ENCODE data around the gene GSKIP.

Gene GSKIP

DNA sequence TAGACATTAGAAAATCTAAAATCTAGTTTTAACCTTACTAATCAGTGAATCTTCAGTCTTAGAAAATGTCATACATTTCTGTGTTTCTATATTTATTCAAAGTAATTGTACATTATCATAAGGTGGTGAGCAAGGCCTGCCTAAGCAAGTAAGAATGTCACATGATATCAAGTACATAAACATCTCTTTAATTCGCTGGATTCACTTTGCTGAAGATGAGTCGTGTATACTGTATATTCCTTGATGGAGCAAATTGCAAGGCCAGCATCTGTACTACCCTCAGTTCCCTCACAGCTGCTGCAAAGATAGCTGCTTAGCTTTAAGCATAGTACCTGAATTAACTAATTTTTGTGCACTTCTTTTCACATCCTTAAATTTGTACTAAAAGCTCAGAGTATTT lies 20.1 kb downstream of the GSKIP start:
- no peak for DNase-seq

DNA sequence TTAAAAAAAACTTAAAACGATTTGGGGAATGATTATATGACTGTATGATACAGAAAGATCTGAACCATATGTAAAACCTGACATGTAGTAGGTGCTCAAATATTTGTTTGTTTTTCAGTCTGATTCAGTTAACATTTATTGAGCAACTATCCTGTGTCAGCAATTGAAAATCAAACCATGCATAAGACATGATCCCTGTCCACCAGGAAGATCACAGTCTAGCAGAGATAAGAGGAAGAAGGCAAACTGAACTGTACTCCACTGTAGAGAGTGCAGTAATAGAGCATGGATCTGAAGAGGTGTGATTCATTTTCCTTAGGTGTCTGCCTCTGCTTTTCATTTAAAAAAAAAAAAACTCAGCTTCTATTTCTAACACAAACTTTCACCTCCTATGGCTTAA lies 20.7 kb downstream of the GSKIP start:
- DNase-seq, result no peak

DNA sequence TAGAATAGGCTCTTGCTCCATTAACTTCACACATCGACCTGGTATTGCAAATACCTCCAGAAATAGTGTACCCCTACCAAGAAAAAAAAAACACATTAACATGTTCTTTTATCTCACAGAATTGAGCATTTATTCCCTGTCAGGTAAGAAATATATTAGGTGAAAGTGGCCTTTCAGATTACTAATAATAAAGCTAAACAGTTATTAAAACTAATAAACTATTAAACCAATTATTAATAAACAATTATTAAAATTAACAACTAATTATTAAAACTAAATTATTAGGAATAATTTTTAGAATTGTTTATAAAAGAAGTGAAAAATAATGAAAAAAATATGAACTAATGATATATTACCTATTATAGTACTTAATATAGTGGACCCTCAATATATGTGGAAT lies 21.4 kb downstream of the GSKIP start:
- DNase-seq, result no peak

DNA sequence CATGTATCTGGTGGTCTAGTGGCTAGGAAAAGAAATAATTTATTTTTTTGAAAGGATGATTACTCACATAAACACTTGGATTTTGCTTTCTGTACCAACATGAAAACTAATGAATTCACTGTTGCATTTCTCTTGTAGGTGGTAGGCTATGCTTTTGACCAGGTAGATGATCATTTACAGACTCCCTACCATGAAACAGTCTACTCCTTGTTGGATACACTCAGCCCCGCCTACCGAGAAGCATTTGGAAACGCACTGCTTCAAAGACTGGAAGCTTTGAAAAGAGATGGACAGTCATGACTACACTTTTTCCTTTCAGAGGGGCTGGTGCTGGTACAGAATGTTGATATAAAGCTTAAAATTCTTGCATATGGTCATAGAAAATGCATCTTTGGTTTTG lies 22.1 kb downstream of the GSKIP start:
- DNase-seq, result no peak

DNA sequence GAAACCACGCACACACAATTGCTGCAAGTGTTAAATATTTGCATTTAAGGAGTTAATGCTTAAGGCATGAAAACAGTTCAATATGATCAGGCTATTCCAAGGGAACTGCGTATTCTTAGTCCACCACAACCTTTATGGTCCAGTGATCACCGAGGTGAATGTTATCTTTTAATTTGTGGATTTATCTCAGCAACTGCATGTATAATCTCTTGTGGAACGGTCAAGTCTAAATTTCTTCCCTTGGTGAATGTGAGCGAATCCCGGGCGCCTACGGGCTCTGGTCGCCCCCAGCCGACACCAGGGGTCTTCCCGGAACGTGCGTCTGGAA lies 27.6 kb downstream of the GSKIP start:
- no peak for DNase-seq

DNA sequence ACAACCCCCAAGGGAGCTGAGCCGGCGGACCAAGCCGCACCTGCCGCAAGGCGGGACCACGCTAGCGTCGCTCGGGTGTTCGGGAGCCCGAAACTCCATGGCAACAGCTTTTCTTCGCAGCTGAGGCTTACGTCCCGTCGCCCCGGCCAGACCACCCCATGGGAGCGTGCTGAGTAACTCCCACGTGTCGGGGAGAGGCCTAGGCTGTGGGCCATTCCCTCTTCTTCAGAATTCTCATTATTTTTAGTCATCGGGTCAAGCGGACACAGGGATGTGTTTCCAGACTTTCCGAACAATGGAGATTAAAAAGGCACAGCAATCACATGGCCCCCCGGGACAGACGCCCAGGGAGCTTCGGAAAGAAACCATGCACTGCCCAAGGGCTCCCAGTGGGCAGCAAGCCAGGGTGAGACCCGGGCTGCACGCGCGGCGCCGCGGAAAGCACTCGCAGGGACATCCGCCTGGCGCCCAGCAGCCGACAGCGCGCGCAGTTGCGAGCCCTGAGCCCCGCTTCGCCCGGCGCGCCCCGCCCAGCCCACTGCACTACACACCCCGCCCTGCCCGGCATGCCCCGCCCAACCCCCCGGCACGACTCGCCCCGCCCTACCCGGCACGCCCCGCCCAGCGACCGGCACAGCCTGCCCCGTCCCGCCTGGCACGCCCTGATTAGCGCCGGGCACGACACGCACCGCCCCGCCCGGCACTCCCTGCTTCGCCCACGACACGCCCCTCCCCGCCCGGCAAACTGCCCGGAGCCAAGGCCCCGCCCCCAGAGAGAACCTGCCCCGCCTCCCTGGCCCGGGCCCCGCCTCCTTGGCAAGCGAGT lies 28.2 kb downstream of the GSKIP start:
- DNase-seq, result peak; percentile 93

GRCh38 chr14:96393071-96393691 lies 29.9 kb downstream of the GSKIP start:
- DNase-seq, result no peak

DNA sequence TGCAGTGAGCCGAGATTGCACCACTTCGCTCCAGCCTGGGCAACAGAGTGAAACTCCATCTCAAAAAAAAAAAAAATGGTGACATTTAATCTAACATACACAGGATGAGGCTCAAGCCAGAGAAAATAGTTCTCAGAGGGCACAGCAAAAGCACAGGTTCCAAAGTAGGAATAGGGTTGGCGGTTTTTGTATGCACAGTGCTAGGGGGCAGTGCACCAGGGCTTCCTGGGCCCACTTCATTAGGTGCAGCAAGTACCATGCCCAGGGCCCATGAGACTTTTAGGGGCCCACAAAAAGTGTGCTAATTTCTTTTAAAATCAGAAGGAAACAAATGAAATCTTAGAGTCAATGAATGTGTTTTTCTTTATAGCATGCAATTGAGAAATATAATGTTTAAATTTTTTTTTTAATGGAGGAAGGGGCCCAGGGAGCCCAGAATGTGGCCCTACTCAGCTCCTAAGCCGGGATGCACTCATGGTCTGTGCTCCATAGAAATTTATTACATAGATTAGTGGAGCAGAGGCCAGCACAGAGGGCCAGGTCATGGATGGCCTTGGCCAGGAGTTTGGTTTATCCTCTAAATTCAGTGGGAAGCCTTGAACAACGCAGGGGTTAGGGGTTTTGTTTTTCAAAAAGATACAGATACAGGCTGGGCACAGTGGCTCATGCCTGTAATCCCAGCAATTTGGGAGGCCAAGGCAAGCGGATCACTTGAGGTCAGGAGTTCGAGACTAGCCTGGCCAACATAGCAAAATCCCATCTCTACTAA lies 30.9 kb downstream of the GSKIP start:
- no peak for DNase-seq

GRCh38 chr14:96398432-96398831 lies 35.1 kb downstream of the GSKIP start:
- DNase-seq, result no peak

- DNase-seq, result no peak
Observed at GRCh38 chr14:96398921-96399320, 35.6 kb downstream of the GSKIP start.

DNA sequence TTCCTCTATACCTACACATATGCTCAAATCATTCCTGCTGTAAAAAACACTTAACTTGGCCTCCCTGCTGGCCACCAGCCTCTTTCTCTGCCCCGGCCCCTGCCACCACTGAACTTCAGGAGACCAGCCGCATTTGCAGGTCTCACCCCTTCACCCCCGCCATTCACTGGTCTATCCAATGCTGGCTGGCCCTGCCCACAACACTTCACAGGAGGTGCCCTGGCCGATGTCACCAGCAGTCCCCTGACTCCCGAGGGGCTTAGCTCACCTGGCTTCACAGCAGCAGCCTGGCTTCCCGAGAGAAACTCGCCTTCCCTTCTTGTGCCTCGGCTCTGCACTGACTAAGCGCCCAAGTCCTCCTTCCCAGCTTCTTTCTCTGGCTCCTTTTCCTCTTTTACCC lies 36.1 kb downstream of the GSKIP start:
- DNase-seq, result no peak

- no peak for DNase-seq
Observed at GRCh38 chr14:96400495-96400894, 37.2 kb downstream of the GSKIP start.

- no peak for DNase-seq
Observed at GRCh38 chr14:96403409-96403808, 40.1 kb downstream of the GSKIP start.

DNA sequence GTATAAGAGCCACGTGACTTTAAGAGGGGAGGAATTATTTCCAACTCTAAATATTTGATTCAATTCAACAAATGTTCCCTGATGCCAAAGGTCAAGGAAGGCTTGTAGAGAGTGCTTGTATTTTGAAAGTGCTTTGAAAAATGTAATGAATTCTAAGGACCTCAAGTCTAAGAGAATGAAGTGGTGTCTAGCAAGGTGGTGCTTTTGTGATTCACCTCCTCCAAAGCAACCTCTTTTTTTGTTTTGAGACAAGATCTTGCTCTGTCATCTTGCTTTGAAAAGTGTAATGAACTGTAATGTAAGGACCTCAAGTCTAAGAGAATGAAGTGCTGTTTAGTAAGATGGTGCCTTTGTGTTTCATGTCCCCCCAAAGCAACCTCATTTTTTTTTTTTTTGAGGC lies 42.4 kb downstream of the GSKIP start:
- DNase-seq, result no peak

DNA sequence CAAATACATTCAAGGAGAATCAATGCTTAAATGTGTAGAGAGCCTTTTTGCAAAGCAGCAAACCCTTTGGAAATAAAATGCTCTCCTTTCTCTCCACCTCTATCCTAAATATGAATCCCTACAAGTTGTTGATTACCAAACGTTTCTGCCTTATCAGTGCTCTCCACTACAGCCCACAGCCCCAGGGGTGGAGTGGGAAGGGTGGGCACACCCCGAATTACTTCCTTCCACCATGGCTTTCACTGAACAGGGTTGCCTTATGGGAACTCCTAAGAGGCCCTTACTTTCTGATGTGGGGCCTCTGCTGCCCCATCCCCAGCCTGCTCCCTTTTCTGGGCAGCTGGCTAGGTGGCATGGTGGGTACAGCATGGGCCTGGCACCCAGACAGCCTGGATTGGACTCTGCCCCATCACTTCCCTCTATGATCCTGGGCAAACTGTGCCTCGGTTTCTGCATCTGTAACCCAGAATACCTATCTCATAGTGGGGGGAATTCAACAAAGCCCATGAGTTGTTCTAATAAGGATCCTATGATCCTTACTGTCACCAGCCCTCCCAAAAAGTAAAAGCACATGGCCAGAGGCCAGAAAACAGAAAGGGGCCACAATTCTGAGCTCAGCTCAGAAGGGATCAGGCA lies 44.7 kb downstream of the GSKIP start:
- DNase-seq, result no peak

- no peak for DNase-seq
Observed at GRCh38 chr14:96408608-96409007, 45.3 kb downstream of the GSKIP start.

DNA sequence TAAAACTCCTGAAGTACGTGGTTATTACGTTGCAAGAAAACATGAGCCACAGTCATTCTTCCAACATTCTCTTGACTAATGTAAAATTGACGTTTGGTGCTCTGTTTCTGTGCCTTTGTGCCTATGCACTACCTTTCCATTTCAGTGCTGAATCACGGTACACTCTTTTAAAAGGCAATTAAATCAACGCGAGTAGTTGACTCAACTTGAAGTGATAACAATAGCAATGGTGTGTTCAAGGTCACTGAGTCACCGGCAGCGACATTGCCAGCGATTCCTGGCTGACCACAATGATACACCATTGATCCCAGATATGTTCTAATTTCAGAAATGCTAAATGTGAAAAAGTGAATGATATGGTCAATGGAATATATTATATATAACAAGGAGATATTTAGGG lies 46.4 kb downstream of the GSKIP start:
- DNase-seq, result no peak

DNA sequence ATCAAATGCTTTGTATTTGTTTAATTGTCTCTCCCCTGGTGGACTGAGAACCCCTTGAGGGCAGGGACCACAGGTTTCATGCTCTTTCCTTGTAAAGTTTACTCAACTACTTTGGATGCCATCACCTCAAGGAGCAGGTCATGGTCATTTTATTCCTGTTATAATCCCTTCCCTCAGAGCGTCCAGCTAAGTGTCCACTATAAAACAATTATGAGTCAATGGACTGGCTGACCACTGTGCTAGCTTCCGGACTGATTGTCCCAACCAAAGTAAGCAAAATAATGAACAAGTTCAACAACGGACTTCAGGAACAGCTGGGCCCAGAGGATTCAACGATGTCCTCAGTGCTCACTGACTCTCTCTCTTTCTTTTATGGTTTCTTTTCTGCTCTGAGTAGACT lies 46.8 kb downstream of the GSKIP start:
- DNase-seq, result no peak

DNA sequence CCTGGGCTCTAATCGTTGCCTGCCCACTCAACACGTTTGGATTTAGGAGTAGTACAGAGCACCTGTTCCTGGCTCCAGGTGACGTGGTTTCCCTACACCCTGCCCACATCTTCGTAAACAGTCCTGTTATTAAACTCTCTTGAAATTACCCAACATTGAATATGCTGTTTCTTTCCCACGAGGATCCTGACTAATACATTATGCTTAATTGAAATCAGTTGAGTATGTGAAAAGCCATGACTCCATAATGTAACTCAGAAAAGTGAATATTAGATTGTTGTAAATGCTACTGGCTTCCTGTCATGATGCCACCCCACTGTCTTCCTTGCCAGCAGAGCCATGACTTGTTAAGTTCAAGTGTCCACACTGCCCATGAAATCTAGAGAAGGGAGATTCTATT lies 50.2 kb downstream of the GSKIP start:
- no peak for DNase-seq

GRCh38 chr14:96415559-96415958 lies 52.2 kb downstream of the GSKIP start:
- no peak for DNase-seq

DNA sequence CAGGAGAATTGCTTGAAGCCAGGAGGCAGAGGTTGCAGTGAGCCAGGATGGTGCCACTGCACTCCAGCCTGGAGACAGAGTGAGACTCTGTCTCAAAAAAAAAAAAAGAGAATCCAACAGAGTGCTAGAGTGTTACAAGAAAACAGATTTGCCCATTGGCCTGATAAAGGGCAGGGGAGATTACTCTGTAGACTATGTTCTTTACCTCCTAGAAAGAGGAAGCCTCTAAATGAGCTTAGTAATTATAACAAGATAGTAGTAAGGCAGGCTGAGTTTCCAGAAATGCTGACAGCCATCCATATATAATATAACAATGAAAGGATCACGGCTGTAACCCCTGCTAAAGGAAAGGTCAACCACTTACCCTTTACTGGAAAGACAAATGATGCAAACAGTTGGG lies 53.0 kb downstream of the GSKIP start:
- DNase-seq, result no peak

DNA sequence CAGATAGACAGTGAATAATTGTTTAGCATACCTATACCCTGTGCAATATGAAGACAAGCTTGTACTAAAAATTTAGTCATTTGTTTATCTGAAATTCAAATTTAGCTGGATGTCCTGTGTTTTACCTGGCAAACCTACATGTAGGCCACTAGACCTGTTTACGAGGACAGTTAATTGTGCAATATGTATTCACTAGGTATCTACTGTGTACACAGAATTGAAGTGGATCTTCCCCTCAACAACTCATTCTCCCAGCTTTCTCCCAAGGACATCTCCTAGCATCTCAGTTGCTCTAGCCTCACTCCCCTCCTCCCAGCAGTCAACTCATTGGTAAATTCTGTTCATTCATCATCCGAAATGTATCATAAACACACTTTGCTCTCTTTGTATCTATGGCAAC lies 53.9 kb downstream of the GSKIP start:
- no peak for DNase-seq

DNA sequence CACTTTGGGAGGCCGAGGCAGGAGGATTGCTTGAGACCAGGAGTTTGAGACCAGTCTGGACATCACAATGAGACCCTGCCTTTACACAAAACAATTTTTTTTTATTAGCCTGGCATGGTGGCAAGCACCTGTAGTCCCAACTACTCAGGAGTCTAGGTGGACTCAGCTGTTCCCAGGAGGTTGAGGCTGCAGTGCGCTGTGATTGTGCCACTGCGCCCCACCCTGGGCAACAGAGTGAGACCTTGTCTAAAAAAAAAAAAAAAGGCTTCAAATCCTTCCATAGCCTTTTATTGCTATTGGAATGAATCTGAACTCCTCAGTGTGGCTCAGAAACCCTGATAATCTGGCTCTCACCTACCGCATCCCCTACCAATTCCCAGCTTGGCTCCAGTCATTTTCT lies 54.7 kb downstream of the GSKIP start:
- DNase-seq, result no peak

- no peak for DNase-seq
Observed at GRCh38 chr14:96421236-96421635, 57.9 kb downstream of the GSKIP start.
